Esophagus squamous epithelium (tissue), 5 donors: ENCODE measurements around the gene RYR1. TPM values are rescaled to one million over a fixed set of nuclear protein-coding genes. Genes with fewer than 3 reads are reported as not detected.

ENCODE experiments used
- DNase-seq: peaks from one replicate; lab custom pipeline; 2025; lab: John Stamatoyannopoulos, UW
- H3K27ac ChIP-seq, 4 donors: fragments of 200-600 bp; sonication (generic); one replicate each; pipeline ENCODE4 v1.5.1; 2016 to 2019; ENCODE audit warnings: mild to moderate bottlenecking in 1 of 4
- H3K27me3 ChIP-seq, 4 donors: fragments of 200-600 bp; sonication (generic); 1 replicate in 3 of 4; 2 replicates in 1 of 4; pipeline versions ENCODE4 v1.5.1 to v1.6.0; 2017 to 2021; ENCODE audit warnings: antibody characterized with exemption in 1 of 4
- H3K36me3 ChIP-seq, 3 donors: fragments of 200-600 bp; sonication (generic); one replicate each; pipeline ENCODE4 v1.5.1; 2016 to 2019
- H3K4me1 ChIP-seq, 3 donors: fragments of 200-600 bp; sonication (generic); one replicate each; pipeline ENCODE4 v1.5.1; 2017 to 2019
- H3K4me3 ChIP-seq, 4 donors: fragments of 200-600 bp; sonication (generic); 1 replicate in 3 of 4; 2 replicates in 1 of 4; pipeline ENCODE4 v1.5.1; 2016 to 2019; ENCODE audit warnings: mild to moderate bottlenecking in 2 of 4, moderate library complexity in 1 of 4
- H3K9me3 ChIP-seq, 3 donors: fragments of 200-600 bp; sonication (generic); one replicate each; pipeline ENCODE4 v1.5.1; 2016 to 2019
- POLR2A ChIP-seq, 4 donors: fragments of 450-650 bp; IDR thresholded peaks; one replicate each; pipeline ENCODE4 v1.6.1; 2017; ENCODE audit warnings: antibody characterized with exemption in 4 of 4, mild to moderate bottlenecking in 4 of 4, moderate library complexity in 3 of 4
- WGBS, 2 donors: methylation state at CpG; one replicate each; pipeline ENCODE4 v1.1.5; 2018; 5-methylcytosine and 5-hydroxymethylcytosine counted together
- intact Hi-C: fragments of 100-400 bp; cut with DNase I; formaldehyde crosslinking; loops from one replicate; pipeline ENCODE4 v1.15.0; 2022
- total RNA-seq, 4 donors: library from RNA; depleted of rRNA; stranded (reverse); fragments of >200 nt; gene quantifications; one replicate each; pipeline ENCODE4 v1.1.0, GENCODE V29; 2016
- TF ChIP-seq, protein P1 (sequence below), 6 experiments: fragments of 450-650 bp in 4 of 6; fragments of 200-600 bp in 2 of 6; sonication (generic) in 2 of 6; IDR thresholded peaks; one replicate each; pipeline ENCODE4 v1.5.1; 2016 to 2019; ENCODE audit warnings: antibody characterized with exemption in 6 of 6, mild to moderate bottlenecking in 4 of 6, moderate library complexity in 4 of 6
- donor health status: DM: yes; HTN: yes; CAD: no.

Gene RYR1
- total RNA-seq, 4 donors from 2014 or later, result 11.2 to 18.3 (median 13.8) TPM

DNA sequence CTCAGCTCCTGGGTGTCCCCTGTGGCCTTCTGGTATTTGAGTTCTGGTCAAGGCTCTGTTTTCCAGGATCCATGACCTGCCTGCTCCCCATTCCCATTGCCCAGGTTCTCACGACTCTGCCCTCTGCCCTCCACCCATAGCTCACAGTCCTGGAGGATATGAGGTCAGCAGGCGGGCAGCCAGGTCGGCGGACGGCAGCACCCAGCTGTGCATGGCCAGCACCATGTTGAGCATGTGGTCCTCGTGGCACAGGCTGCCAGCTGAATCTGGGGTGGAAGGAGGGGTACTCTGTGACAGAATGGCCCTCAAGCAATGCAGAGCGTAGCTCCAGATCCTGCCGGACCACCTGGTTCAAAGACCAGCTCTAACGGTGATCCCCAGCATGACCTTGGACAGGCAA is 12.6 kb upstream of the RYR1 start:
- H3K36me3 ChIP-seq, result no peaks in the 10 kb centered on the region
- no peak overlapping the region for H3K27ac ChIP-seq
- H3K9me3 ChIP-seq, result no peaks in the 10 kb centered on the region
- intact Hi-C loops, result no loop called here
- peaks cover 0 to 72% (median 0%) of the 10 kb centered on the region in 4 donors for H3K27me3 ChIP-seq
- H3K4me3 ChIP-seq, result no peak overlapping the region
- no peak for DNase-seq
- H3K4me1 ChIP-seq, result peaks cover 10 to 13% (median 10%) of the 10 kb centered on the region in 3 donors
- no peak for TF ChIP-seq POLR2A (IDR thresholded peaks at IDR 0.05)
- TF ChIP-seq, protein P1, sequence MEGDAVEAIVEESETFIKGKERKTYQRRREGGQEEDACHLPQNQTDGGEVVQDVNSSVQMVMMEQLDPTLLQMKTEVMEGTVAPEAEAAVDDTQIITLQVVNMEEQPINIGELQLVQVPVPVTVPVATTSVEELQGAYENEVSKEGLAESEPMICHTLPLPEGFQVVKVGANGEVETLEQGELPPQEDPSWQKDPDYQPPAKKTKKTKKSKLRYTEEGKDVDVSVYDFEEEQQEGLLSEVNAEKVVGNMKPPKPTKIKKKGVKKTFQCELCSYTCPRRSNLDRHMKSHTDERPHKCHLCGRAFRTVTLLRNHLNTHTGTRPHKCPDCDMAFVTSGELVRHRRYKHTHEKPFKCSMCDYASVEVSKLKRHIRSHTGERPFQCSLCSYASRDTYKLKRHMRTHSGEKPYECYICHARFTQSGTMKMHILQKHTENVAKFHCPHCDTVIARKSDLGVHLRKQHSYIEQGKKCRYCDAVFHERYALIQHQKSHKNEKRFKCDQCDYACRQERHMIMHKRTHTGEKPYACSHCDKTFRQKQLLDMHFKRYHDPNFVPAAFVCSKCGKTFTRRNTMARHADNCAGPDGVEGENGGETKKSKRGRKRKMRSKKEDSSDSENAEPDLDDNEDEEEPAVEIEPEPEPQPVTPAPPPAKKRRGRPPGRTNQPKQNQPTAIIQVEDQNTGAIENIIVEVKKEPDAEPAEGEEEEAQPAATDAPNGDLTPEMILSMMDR (IDR thresholded peaks at IDR 0.05), result no peak
- 72 to 73% methylated on average over 2 to 3 of the region's 9 CpGs for WGBS, 2 donors

DNA sequence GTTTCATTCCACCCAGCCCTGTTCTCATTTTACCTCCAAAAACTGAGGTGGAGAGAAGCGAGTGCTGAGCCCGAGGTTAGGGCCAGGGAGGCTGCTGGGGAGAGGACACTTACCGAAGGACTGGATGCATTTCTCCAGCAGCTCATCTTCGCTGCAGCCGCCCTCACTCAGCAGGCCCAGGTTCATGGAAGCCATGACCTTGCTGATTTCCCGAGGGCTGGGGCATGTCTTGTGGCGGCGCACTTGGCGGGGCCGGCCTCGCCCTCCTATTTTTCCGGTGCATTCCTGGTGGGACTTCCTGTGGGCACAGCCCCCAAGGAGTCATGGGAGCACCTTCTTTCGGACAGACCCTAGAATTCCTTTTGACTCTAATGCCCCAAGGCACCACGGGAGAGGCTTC is 11.6 kb upstream of the RYR1 start:
- no peak for TF ChIP-seq POLR2A (IDR thresholded peaks at IDR 0.05)
- TF ChIP-seq, protein P1 (IDR thresholded peaks at IDR 0.05), result no peak
- Histone ChIP-seq H3K4me3 (no peak overlapping the region), H3K36me3 (no peaks in the 10 kb centered on the region), H3K9me3 (no peaks in the 10 kb centered on the region), H3K4me1 (peaks cover 10 to 13% (median 10%) of the 10 kb centered on the region in 3 donors), H3K27ac (no peak overlapping the region), H3K27me3 (peaks cover 0 to 74% (median 0%) of the 10 kb centered on the region in 4 donors)
- intact Hi-C loops, result no loop called here
- DNase-seq, result no peak
- 71 to 89% methylated on average over 5 to 6 of the region's 14 CpGs for WGBS, 2 donors

DNA sequence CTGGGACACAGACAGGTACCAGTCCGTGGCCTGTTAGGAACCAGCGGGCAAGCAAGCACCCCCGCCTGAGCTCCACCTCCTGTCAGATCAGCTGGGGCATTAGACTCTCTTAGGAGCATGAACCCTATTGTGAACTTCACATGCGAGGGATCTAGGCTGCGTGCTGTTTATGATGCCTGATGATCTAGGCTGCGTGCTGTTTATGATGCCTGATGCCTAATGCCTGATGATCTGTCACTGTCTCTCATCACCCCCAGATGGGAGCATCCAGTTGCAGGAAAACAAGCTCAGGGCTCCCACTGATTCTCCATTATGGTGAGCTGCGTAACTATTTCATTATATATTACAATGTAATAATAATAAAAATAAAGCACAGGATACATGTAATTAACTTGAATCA is 11.1 kb upstream of the RYR1 start:
- intact Hi-C loops, result no loop called here
- peaks cover 10 to 11% (median 10%) of the 10 kb centered on the region in 3 donors for H3K4me1 ChIP-seq
- WGBS, 2 donors, result 80 to 92% methylated on average over 2 to 4 of the region's 7 CpGs
- no peak overlapping the region for H3K27ac ChIP-seq
- DNase-seq, result no peak
- H3K36me3 ChIP-seq, result no peaks in the 10 kb centered on the region
- H3K9me3 ChIP-seq, result no peaks in the 10 kb centered on the region
- TF ChIP-seq POLR2A (IDR thresholded peaks at IDR 0.05), result no peak
- TF ChIP-seq, protein P1 (IDR thresholded peaks at IDR 0.05), result no peak
- no peak overlapping the region for H3K4me3 ChIP-seq
- H3K27me3 ChIP-seq, result peaks cover 0 to 72% (median 0%) of the 10 kb centered on the region in 4 donors

DNA sequence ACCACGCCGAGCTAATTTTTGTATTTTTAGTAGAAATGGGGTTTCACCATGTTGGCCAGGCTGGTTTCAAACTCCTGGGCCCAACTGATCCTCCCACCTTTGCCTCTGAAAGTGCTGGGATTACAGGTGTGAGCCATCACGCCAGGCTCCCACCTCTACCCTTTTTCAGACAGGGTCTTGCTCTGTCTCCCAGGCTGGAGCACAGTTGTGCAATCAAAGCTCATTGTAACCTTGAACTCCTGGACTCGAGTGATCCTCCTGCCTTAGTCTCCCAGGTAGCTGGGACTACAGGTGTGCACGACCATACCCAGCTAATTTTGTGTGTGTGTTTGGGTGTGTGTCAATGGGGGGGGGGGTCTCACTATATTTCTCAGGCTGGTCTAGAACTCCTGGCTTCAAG is 9.2 kb upstream of the RYR1 start:
- no peak for TF ChIP-seq POLR2A (IDR thresholded peaks at IDR 0.05)
- TF ChIP-seq, protein P1 (IDR thresholded peaks at IDR 0.05), result no peak
- H3K4me3 ChIP-seq, result no peak overlapping the region
- H3K27ac ChIP-seq, result no peak overlapping the region
- H3K36me3 ChIP-seq, result no peaks in the 10 kb centered on the region
- WGBS, 2 donors, result 63 to 76% methylated on average over 2 to 3 of the region's 5 CpGs
- no peak for DNase-seq
- H3K9me3 ChIP-seq, result no peaks in the 10 kb centered on the region
- no peaks in the 10 kb centered on the region for H3K4me1 ChIP-seq
- H3K27me3 ChIP-seq, result peaks cover 0 to 60% (median 0%) of the 10 kb centered on the region in 4 donors
- intact Hi-C loops, result no loop called here

DNA sequence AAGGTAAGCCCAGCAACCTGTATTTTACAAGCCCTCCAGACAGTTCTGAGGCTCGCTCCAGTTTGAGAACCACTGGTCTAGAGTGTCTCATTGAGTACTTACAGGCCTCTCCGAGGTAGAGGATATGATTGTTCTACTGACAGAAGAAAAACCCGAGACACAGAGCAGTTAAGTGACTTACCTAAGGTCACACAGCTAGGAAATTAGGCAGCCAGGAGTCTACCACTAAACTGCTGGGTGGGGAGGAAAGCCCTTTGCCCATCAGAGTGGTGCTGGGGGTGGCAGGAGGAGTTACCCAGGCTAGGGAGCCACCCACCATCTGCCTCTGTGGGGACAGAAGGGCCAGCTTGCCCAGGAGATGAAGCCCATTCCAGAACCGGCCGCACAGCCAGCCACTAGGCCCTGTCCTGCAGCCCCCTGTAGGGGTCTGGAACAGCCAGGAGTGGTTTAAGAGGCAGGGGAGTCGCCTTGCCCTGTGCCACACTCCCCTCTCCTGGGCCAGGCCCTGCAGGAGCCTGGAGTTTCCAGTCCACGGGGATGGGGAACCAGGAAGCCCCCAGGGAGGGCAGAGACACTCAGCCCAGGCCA is 8.2 kb upstream of the RYR1 start:
- Histone ChIP-seq H3K4me1 (no peaks in the 10 kb centered on the region), H3K27me3 (peaks cover 0 to 51% (median 0%) of the 10 kb centered on the region in 4 donors), H3K4me3 (peak overlapping the region in 3 of 4 donors; percentile 21 to 54 (median 28)), H3K9me3 (no peaks in the 10 kb centered on the region), H3K27ac (peak overlapping the region in 2 of 4 donors; percentile 1 to 5), H3K36me3 (no peaks in the 10 kb centered on the region)
- TF ChIP-seq POLR2A (IDR thresholded peaks at IDR 0.05), result no peak
- TF ChIP-seq, protein P1 (IDR thresholded peaks at IDR 0.05), result no peak
- 79 to 85% methylated on average over 3 of the region's 7 CpGs for WGBS, 2 donors
- no peak for DNase-seq
- intact Hi-C loops, result no loop called here
